GM23338 (cell line): Measurements from ENCODE around the gene ALPG.

Experiments used
- CREB1 ChIP-seq: fragments of 250-450 bp; sonication (Bioruptor Pico); IDR thresholded peaks from 2 replicates; pipeline ENCODE4 v1.5.0; 2020; ENCODE audit warnings: low read depth, mild to moderate bottlenecking, moderate library complexity
- CTCF ChIP-seq, 2 experiments: fragments of 200-600 bp in 1 of 2; sonication (generic) in 1 of 2; conservative IDR thresholded peaks; 2 replicates each; pipeline versions ENCODE4 v1.5.1 to v1.6.1; 2016 to 2017; ENCODE audit warnings: antibody characterized with exemption in 2 of 2, low read depth in 2 of 2, mild to moderate bottlenecking in 2 of 2, moderate library complexity in 1 of 2
- ETS1 ChIP-seq: IDR thresholded peaks from 2 replicates; pipeline ENCODE4 v1.6.1; 2016; ENCODE audit warnings: antibody characterized with exemption
- EZH2 ChIP-seq: fragments of 200-600 bp; sonication (generic); IDR thresholded peaks from one replicate; pipeline ENCODE4 v1.8.0; 2017; ENCODE audit warnings: antibody characterized with exemption, mild to moderate bottlenecking, low read depth; ENCODE audit not compliant: unreplicated experiment
- EZH2phosphoT487 ChIP-seq: fragments of 200-600 bp; sonication (generic); IDR thresholded peaks from one replicate; pipeline ENCODE4 v1.8.1; 2018; ENCODE audit warnings: antibody characterized with exemption; ENCODE audit not compliant: unreplicated experiment
- JUNB ChIP-seq: IDR thresholded peaks from one replicate; pipeline ENCODE4 v1.6.1; 2016; ENCODE audit warnings: antibody characterized with exemption; ENCODE audit not compliant: unreplicated experiment
- POLR2AphosphoS5 ChIP-seq: IDR thresholded peaks from 2 replicates; pipeline ENCODE4 v1.6.1; 2016; ENCODE audit warnings: antibody characterized with exemption, low read depth
- REST ChIP-seq: IDR thresholded peaks from one replicate; pipeline ENCODE4 v1.6.1; 2018; ENCODE audit warnings: antibody characterized with exemption; ENCODE audit not compliant: unreplicated experiment
- ZNF114 ChIP-seq: fragments of 250-450 bp; sonication (Bioruptor Pico); IDR thresholded peaks from 2 replicates; pipeline ENCODE4 v1.5.0; 2020; ENCODE audit warnings: mild to moderate bottlenecking, moderate library complexity

- TF ChIP-seq CREB1 (CRISPR knock-in tag) (no peak), CTCF (conservative IDR thresholded peaks at IDR 0.05; ENCODE audit: low read depth in 2 of 2) (no peak), REST (no peak), EZH2 (no peak), POLR2AphosphoS5 (no peak), ETS1 (no peak), ZNF114 (CRISPR knock-in tag) (no peak), EZH2phosphoT487 (no peak), JUNB (no peak)
Observed at GRCh38 chr2:232447638-232448303, 41.1 kb downstream of the ALPG start.
